ENCODE measurements around the gene ARGFX.

The ARGFX gene

GRCh38 chr3:121567649-121568048 lies at the start of gene ARGFX:
Gene ARGFX (plus strand): TSS chr3:121567949. CDS start chr3:121570714, 2,765 bp downstream.
- no peaks in the 10 kb centered on the region for H3K9me3 ChIP-seq (ENCODE audit: low read depth, low read length)
- no peak within 1 kb of the TSS for H3K9ac ChIP-seq (ENCODE audit: insufficient read length)
- no peaks in the 10 kb centered on the region for H3K36me3 ChIP-seq (ENCODE audit: insufficient read depth, low read length)
- no peak within 1 kb of the TSS for H3K27ac ChIP-seq
- no peak within 1 kb of the TSS for H3K4me3 ChIP-seq
- no peak for TF ChIP-seq FOXP2 (optimal IDR thresholded peaks at IDR 0.05; ENCODE audit: control extremely low read depth, extremely low read length, insufficient read depth)
- no peak for TF ChIP-seq EZH2 (IDR thresholded peaks at IDR 0.05)
- TF ChIP-seq POLR2AphosphoS5 (IDR thresholded peaks at IDR 0.05; ENCODE audit: borderline replicate concordance, low read depth, low read length): no peak
- DNase-seq (ENCODE audit: low read depth, low spot score): no peak

DNA sequence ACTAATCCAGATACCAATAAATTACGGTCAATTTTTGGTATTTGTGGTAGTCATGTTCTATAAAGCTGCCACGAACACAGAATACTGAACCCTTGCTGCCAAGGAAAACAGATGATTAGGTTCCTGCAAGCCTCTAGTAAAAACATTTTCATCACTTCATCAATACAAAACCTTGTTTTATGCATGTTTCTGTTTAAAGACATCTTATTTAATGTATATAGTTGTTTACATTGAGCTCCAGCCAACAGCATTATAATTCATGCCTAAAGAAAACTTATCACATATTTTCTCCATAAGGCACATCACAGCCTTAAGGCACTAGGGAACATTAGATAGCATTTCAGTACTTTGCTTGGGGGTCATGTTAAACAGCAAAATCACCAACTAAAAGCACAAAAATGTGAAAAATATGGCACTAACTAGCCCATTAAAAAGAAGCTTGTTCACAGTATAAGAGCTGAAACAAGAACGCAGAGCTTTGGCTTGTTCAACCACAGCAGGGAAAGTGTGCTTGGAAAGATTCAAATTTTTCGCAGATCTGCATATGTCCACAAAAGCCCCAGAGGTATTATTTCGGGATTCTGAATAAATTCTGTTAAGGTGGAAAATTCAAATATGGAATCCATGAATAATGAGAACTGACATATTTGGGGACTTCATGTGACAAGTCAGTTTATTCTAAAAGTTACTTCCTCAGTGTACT lies 49.6 kb upstream of the ARGFX start:
- no peak overlapping the region for H3K27ac ChIP-seq
- H3K9ac ChIP-seq (ENCODE audit: insufficient read length): no peak overlapping the region
- H3K36me3 ChIP-seq (ENCODE audit: insufficient read depth, low read length): peaks cover 51% of the 10 kb centered on the region
- no peak for DNase-seq (ENCODE audit: low read depth, low spot score)
- no peak overlapping the region for H3K4me3 ChIP-seq
- H3K9me3 ChIP-seq (ENCODE audit: low read depth, low read length): no peaks in the 10 kb centered on the region
- TF ChIP-seq POLR2AphosphoS5 (IDR thresholded peaks at IDR 0.05; ENCODE audit: borderline replicate concordance, low read depth, low read length) (no peak), EZH2 (IDR thresholded peaks at IDR 0.05) (no peak), FOXP2 (optimal IDR thresholded peaks at IDR 0.05; ENCODE audit: control extremely low read depth, extremely low read length, insufficient read depth) (no peak)

DNA sequence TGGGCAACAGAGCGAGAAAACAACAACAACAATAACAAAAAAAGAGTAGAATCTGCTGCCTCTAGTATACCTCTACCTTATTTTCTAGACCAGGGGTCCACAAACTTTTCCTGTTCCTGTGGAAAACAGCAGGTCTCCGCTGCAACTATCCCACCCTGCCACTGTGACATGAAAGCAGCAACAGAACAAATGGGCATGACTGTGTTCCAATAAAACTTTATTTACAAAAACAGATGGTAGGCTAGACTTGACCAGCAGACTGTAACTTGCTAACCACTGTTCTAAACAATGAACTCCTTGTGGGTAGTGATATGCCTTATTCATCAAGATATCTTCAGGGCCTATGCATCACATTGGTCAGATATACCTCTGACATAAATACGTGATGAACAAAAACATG lies 47.2 kb upstream of the ARGFX start:
- DNase-seq (ENCODE audit: low read depth, low spot score): no peak
- Histone ChIP-seq H3K27ac (no peak overlapping the region), H3K4me3 (no peak overlapping the region), H3K9me3 (ENCODE audit: low read depth, low read length) (no peaks in the 10 kb centered on the region), H3K9ac (ENCODE audit: insufficient read length) (no peak overlapping the region), H3K36me3 (ENCODE audit: insufficient read depth, low read length) (peaks cover 53% of the 10 kb centered on the region)
- TF ChIP-seq FOXP2 (optimal IDR thresholded peaks at IDR 0.05; ENCODE audit: control extremely low read depth, extremely low read length, insufficient read depth): no peak
- TF ChIP-seq POLR2AphosphoS5 (IDR thresholded peaks at IDR 0.05; ENCODE audit: borderline replicate concordance, low read depth, low read length): no peak
- TF ChIP-seq EZH2 (IDR thresholded peaks at IDR 0.05): no peak

GRCh38 chr3:121529308-121529707 lies 38.4 kb upstream of the ARGFX start:
- no peak overlapping the region for H3K27ac ChIP-seq
- H3K36me3 ChIP-seq (ENCODE audit: insufficient read depth, low read length): peaks cover 49% of the 10 kb centered on the region
- no peak for DNase-seq (ENCODE audit: low read depth, low spot score)
- H3K9me3 ChIP-seq (ENCODE audit: low read depth, low read length): no peaks in the 10 kb centered on the region
- TF ChIP-seq FOXP2 (optimal IDR thresholded peaks at IDR 0.05; ENCODE audit: control extremely low read depth, extremely low read length, insufficient read depth): no peak
- no peak for TF ChIP-seq POLR2AphosphoS5 (IDR thresholded peaks at IDR 0.05; ENCODE audit: borderline replicate concordance, low read depth, low read length)
- no peak for TF ChIP-seq EZH2 (IDR thresholded peaks at IDR 0.05)
- H3K4me3 ChIP-seq: no peak overlapping the region
- no peak overlapping the region for H3K9ac ChIP-seq (ENCODE audit: insufficient read length)

GRCh38 chr3:121531269-121531668 lies 36.5 kb upstream of the ARGFX start:
- Histone ChIP-seq H3K27ac (no peak overlapping the region), H3K9ac (ENCODE audit: insufficient read length) (no peak overlapping the region), H3K36me3 (ENCODE audit: insufficient read depth, low read length) (peaks cover 62% of the 10 kb centered on the region), H3K4me3 (no peak overlapping the region), H3K9me3 (ENCODE audit: low read depth, low read length) (no peaks in the 10 kb centered on the region)
- no peak for DNase-seq (ENCODE audit: low read depth, low spot score)
- TF ChIP-seq EZH2 (IDR thresholded peaks at IDR 0.05) (no peak), POLR2AphosphoS5 (IDR thresholded peaks at IDR 0.05; ENCODE audit: borderline replicate concordance, low read depth, low read length) (no peak), FOXP2 (optimal IDR thresholded peaks at IDR 0.05; ENCODE audit: control extremely low read depth, extremely low read length, insufficient read depth) (no peak)

DNA sequence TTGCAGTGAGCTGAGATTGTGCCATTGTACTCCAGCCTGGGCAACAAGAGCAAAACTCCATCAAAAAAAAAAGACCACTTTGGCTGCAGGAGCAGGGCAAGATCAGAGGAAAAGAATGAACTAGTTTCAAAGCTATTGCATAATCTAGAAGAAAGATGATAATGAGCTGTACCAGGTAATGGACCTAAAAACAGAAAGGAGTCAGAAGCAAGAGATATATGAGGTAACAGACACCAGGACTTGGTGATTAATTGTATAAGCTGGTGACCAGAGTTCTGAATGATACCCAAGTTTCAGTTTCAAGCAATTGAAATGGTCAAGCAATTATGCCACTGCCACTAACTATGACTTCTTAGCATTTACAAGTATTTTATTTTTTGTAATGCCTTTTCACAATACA lies 24.8 kb upstream of the ARGFX start:
- H3K9ac ChIP-seq (ENCODE audit: insufficient read length): no peak overlapping the region
- H3K36me3 ChIP-seq (ENCODE audit: insufficient read depth, low read length): peaks cover 31% of the 10 kb centered on the region
- H3K4me3 ChIP-seq: no peak overlapping the region

DNA sequence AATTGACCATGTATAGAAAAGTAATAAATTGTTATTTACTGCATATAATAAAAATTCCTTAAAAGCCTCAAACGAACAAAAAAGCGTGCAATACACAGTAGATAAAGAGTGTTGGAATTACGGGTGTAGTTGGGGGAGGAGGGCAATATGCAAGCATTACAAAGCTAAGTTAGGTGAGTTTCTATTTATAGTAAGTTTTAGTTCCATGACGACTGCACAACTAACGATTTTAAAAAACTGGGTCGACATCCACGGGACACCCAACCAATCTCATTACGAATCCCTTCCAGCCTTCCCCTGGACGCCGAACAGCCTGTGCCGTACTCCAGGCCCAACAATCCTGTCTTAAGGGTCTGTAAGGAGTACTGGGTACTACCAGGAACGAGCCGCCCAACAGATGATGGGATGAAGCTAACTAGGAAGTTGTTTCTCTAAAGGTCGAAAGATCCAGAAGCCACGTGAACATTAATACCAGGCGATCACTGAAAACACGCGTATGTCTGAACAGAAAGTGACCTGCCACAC lies 22.6 kb upstream of the ARGFX start:
- DNase-seq (ENCODE audit: low read depth, low spot score): no peak
- Histone ChIP-seq H3K9ac (ENCODE audit: insufficient read length) (peak overlapping the region; percentile 94), H3K4me3 (peak overlapping the region; percentile 85), H3K27ac (no peak overlapping the region), H3K9me3 (ENCODE audit: low read depth, low read length) (no peaks in the 10 kb centered on the region), H3K36me3 (ENCODE audit: insufficient read depth, low read length) (peaks cover 13% of the 10 kb centered on the region)
- TF ChIP-seq EZH2 (IDR thresholded peaks at IDR 0.05) (no peak), POLR2AphosphoS5 (IDR thresholded peaks at IDR 0.05; ENCODE audit: borderline replicate concordance, low read depth, low read length) (no peak), FOXP2 (optimal IDR thresholded peaks at IDR 0.05; ENCODE audit: control extremely low read depth, extremely low read length, insufficient read depth) (no peak)

More for the DNA sequence above, 24.8 kb upstream of the ARGFX start:
- H3K27ac ChIP-seq: no peak overlapping the region
- no peaks in the 10 kb centered on the region for H3K9me3 ChIP-seq (ENCODE audit: low read depth, low read length)
- TF ChIP-seq FOXP2 (optimal IDR thresholded peaks at IDR 0.05; ENCODE audit: control extremely low read depth, extremely low read length, insufficient read depth) (no peak), POLR2AphosphoS5 (IDR thresholded peaks at IDR 0.05; ENCODE audit: borderline replicate concordance, low read depth, low read length) (no peak), EZH2 (IDR thresholded peaks at IDR 0.05) (no peak)
- no peak for DNase-seq (ENCODE audit: low read depth, low spot score)

DNA sequence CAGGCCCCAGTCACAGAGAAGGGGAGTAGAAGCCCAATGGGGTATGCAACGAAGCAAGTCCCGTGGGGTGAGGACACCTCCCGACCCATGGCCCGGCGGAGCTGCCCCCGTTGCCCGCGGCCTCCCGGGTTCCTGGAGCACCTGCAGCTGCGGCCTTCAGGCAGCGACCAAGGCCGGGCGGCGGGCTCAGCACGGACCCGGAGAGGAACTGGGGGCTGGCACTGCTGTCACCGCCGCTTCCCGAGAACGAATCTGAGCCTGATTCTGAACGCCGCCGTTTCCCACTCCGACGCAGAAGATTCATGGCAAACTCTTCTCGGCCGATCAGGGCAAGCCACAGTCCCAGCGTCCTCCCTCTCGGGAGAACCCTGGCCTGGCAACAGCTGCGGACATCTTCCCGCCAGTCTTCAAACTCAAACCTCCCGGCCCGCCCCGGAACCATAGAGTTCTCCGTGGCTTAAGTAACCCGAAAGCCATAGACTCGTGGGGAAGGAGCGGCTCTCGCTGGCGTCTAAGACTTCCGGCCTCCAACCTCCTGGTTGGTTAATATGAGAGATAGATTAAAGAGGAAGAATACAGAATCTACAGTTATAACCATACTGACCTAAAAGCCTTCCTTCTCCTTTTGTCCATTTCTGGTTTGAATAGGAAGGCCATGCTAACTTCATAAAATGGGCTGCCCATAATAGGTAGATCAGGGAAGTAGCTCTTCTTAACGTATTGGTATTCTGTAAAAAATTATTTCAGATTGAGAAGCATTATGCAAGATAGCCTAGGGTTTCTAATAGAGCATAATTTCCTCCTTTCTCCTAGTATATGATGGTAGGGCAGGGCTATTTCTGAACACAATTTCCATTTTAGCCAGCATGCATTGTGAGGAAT lies 21.9 kb upstream of the ARGFX start, which contains the start of gene POLQ:
Gene POLQ (minus strand): TSS at position 415 of the 882 bp plus-strand sequence. CDS start 111 bp downstream, at position 304.
- peak; percentile 77 for DNase-seq (ENCODE audit: low read depth, low spot score)
- Histone ChIP-seq H3K4me3 (peak within 1 kb of the TSS; percentile 85), H3K9me3 (ENCODE audit: low read depth, low read length) (no peaks in the 10 kb centered on the region), H3K36me3 (ENCODE audit: insufficient read depth, low read length) (peaks cover 8% of the 10 kb centered on the region), H3K27ac (peak within 1 kb of the TSS; percentile 66), H3K9ac (ENCODE audit: insufficient read length) (peak within 1 kb of the TSS; percentile 94)
- TF ChIP-seq EZH2 (IDR thresholded peaks at IDR 0.05) (no peak), POLR2AphosphoS5 (IDR thresholded peaks at IDR 0.05; ENCODE audit: borderline replicate concordance, low read depth, low read length) (peak; percentile 80)
